Measurements from ENCODE around the gene CD7. TPM values are rescaled to one million over a fixed set of nuclear protein-coding genes. Genes with fewer than 3 reads are reported as not detected.

Gene CD7
- polyA plus RNA-seq, 1 donor from 2014 or later: not detected

GRCh38 chr17:82314012-82314726 is 3.2 kb downstream of the CD7 start:
- Histone ChIP-seq H3K9me2 (ENCODE audit: insufficient read depth, low read length) (no peaks in the 10 kb centered on the region), H2AFZ (ENCODE audit: low read depth, low read length) (no peak overlapping the region), H3K27me3 (ENCODE audit: insufficient read depth, low read depth, low read length) (no peaks in the 10 kb centered on the region), H3K79me2 (replicated peaks; ENCODE audit: insufficient read depth, low read length) (no peaks in the 10 kb centered on the region), H3K27ac (ENCODE audit: low read length) (no peak overlapping the region), H3K36me3 (ENCODE audit: insufficient read depth, low read length) (no peaks in the 10 kb centered on the region), H4K20me1 (ENCODE audit: insufficient read depth) (no peaks in the 10 kb centered on the region), H3K4me2 (ENCODE audit: low read length) (no peak overlapping the region), H3K4me3 (ENCODE audit: low read length) (no peak overlapping the region), H3K9ac (ENCODE audit: low read length) (no peak overlapping the region), H3F3A (ENCODE audit: insufficient read depth, low read length, poor library complexity, severe bottlenecking) (no peaks in the 10 kb centered on the region), H3K9me3 (ENCODE audit: low read length) (no peaks in the 10 kb centered on the region)
- no peak for TF ChIP-seq CTCF (IDR thresholded peaks at IDR 0.05; ENCODE audit: poor library complexity, severe bottlenecking)
- TF ChIP-seq EZH2 (IDR thresholded peaks at IDR 0.05; ENCODE audit: borderline replicate concordance, insufficient read depth, low read length, poor library complexity, severe bottlenecking): no peak
- no peak for TF ChIP-seq TAF1 (IDR thresholded peaks at IDR 0.05; ENCODE audit: low read depth)
- TF ChIP-seq RAD21 (conservative IDR thresholded peaks at IDR 0.05): no peak
- no peak for TF ChIP-seq EP300 (conservative IDR thresholded peaks at IDR 0.05; ENCODE audit: poor library complexity, severe bottlenecking)
- no peak for TF ChIP-seq SMC3 (conservative IDR thresholded peaks at IDR 0.05; ENCODE audit: poor library complexity)
- TF ChIP-seq MXI1 (conservative IDR thresholded peaks at IDR 0.05; ENCODE audit: poor library complexity, severe bottlenecking): no peak
- no peak for TF ChIP-seq POLR2AphosphoS5 (IDR thresholded peaks at IDR 0.05)
- no peak for TF ChIP-seq REST (IDR thresholded peaks at IDR 0.05; ENCODE audit: borderline replicate concordance)

- no peaks in the 10 kb centered on the region for H3K27me3 ChIP-seq (ENCODE audit: insufficient read depth, low read depth, low read length)
- H3K27ac ChIP-seq (ENCODE audit: low read length): no peak overlapping the region
- no peaks in the 10 kb centered on the region for H4K20me1 ChIP-seq (ENCODE audit: insufficient read depth)
- H2AFZ ChIP-seq (ENCODE audit: low read depth, low read length): no peak overlapping the region
- no peaks in the 10 kb centered on the region for H3K9me2 ChIP-seq (ENCODE audit: insufficient read depth, low read length)
- no peak for TF ChIP-seq EP300 (conservative IDR thresholded peaks at IDR 0.05; ENCODE audit: poor library complexity, severe bottlenecking)
- H3K36me3 ChIP-seq (ENCODE audit: insufficient read depth, low read length): no peaks in the 10 kb centered on the region
- H3K9ac ChIP-seq (ENCODE audit: low read length): no peak overlapping the region
- H3K79me2 ChIP-seq (replicated peaks; ENCODE audit: insufficient read depth, low read length): no peaks in the 10 kb centered on the region
- no peaks in the 10 kb centered on the region for H3F3A ChIP-seq (ENCODE audit: insufficient read depth, low read length, poor library complexity, severe bottlenecking)
- H3K9me3 ChIP-seq (ENCODE audit: low read length): no peaks in the 10 kb centered on the region
- no peak overlapping the region for H3K4me2 ChIP-seq (ENCODE audit: low read length)
- H3K4me3 ChIP-seq (ENCODE audit: low read length): no peak overlapping the region
Observed at GRCh38 chr17:82313195-82314011, 4.0 kb downstream of the CD7 start.
